HUES64 (cell line): ENCODE results near the gene NVL.
"Not testable (repeated sequence)": the region's sequence is repeated elsewhere in the genome, so short reads cannot be mapped to it uniquely, and the experiment has no call there.

Source experiments
- H3K27ac ChIP-seq: 2 replicates; pipeline ENCODE4 v1.7.0; 2013; ENCODE audit warnings: low read depth, low read length, inconsistent platforms
- H3K27me3 ChIP-seq: 2 replicates; pipeline ENCODE4 v1.6.1; 2013; ENCODE audit warnings: mild to moderate bottlenecking, low read length; ENCODE audit not compliant: insufficient read depth
- H3K36me3 ChIP-seq: 2 replicates; pipeline ENCODE4 v1.6.1; 2013; ENCODE audit warnings: mild to moderate bottlenecking, low read length; ENCODE audit not compliant: insufficient read depth
- H3K4me1 ChIP-seq: 2 replicates; pipeline ENCODE4 v1.6.1; 2013; ENCODE audit warnings: mild to moderate bottlenecking, low read length, moderate library complexity; ENCODE audit not compliant: insufficient read depth
- H3K4me3 ChIP-seq: 2 replicates; pipeline ENCODE4 v1.5.1; 2013; ENCODE audit warnings: mild to moderate bottlenecking, low read length, moderate library complexity
- H3K9ac ChIP-seq: 2 replicates; pipeline ENCODE4 v1.6.1; 2013; ENCODE audit warnings: mild to moderate bottlenecking, low read depth, low read length
- H3K9me3 ChIP-seq: 2 replicates; pipeline ENCODE4 v1.6.1; 2013; ENCODE audit warnings: low read depth, low read length; ENCODE audit not compliant: insufficient read depth
- WGBS: fragments of 150-250, 120-280 bp; methylation state at CpG from one replicate; pipeline ENCODE4 v1.1.7; 2013; ENCODE audit warnings: missing lambda C conversion rate; 5-methylcytosine and 5-hydroxymethylcytosine counted together

Gene NVL

DNA sequence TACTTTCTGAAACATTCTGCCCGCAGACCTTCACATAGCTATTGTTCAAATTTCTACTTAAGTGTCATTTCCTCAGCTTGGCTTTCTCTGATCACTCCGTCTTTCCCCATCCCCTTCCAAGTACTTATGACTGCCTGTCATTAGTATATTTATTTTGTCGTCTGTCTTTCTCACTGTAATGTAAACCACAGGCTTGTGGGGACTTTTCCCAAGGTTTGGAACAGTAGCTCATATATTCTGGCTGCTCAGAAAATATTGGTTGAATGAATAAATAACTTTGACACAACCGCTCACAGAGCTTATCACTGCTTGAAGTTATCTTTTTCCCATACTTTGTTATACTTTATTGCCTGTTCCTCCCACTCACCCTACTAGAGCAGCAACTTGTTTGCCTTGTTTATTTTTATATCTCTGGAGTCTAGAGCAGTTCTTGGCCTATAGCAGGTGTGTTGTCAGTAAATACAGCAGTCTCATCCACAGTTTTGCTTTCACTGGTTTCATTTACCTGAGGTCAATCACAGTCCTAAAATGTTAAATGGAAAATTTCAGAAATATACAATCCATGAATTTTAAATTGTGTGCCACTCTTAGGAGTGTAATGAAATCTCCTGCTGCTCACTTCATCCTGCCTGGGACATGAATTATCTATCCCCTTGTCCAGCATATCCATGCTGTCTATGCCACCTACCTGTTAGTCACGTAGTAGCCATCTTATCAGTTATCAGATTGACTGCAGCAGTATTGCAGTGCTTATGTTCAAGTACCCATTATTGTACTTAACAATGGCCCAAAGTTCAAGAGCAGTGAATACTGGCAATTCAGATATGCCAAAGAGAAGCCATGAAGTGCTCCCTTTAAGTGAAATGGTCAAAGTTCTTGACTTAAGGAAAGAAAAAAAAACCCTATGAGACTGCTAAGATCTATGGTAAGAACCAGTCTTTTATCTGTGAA lies 24.3 kb upstream of the NVL start:
- Histone ChIP-seq H3K27ac (no peak overlapping the region), H3K9ac (no peak overlapping the region), H3K4me1 (peaks cover 6% of the 10 kb centered on the region; the same call in 1 of the 2 replicates), H3K36me3 (no peaks in the 10 kb centered on the region), H3K9me3 (peaks cover 3% of the 10 kb centered on the region; the same call in 1 of the 2 replicates), H3K27me3 (no peaks in the 10 kb centered on the region), H3K4me3 (no peak overlapping the region)
- 96% methylated on average over 5 of the region's 5 CpGs for WGBS

DNA sequence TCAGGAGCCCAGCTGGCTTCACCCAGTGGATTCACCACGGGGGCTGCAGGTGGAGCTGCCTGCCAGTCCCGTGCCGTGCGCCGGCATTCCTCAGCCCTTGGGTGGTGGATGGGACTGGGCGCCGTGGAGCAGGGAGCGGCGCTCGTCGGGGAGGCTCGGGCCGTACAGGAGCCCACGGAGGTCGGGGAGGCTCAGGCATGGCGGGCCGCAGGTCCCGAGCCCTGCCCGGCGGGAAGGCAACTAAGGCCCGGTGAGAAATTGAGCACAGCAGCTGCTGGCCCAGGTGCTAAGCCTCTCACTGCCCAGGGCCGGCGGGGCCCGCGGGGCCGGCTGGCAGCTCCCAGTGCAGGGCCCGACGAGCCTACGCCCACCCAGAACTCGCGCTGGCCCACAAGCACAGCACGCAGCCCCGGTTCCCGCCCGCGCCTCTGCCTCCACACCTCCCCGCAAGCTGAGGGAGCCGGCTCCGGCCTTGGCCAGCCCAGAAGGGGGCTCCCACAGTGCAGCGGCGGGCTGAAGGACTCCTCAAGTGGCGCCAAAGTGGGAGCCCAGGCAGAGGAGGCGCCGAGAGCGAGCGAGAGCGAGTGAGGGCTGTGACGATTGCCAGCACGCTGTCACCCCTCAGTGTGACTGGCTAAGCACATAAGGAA lies 22.6 kb upstream of the NVL start:
- H3K4me3 ChIP-seq, H3K9me3 ChIP-seq, H3K27ac ChIP-seq, H3K27me3 ChIP-seq, H3K4me1 ChIP-seq, H3K36me3 ChIP-seq, H3K9ac ChIP-seq: not testable (repeated sequence)
- WGBS: 93% methylated on average over 49 of the region's 49 CpGs

DNA sequence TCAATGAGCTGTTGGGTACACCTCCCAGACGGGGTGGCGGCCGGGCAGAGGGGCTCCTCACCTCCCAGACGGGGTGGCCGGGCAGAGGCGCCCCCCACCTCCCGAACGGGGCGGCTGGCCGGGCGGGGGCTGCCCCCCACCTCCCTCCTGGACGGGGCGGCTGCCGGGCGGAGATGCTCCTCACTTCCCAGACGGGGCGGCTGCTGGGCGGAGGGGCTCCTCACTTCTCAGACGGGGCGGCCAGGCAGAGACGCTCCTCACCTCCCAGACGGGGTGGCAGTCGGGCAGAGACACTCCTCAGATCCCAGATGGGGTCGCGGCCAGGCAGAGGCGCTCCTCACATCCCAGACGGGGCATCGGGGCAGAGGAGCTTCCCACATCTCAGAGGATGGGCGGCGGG lies 19.7 kb upstream of the NVL start:
- H3K27me3 ChIP-seq, H3K36me3 ChIP-seq, H3K4me3 ChIP-seq, H3K27ac ChIP-seq, H3K9ac ChIP-seq, H3K4me1 ChIP-seq, H3K9me3 ChIP-seq: not testable (repeated sequence)
- WGBS: 93% methylated on average over 30 of the region's 30 CpGs

- no peak overlapping the region for H3K4me3 ChIP-seq
- no peak overlapping the region for H3K9ac ChIP-seq
- H3K9me3 ChIP-seq: peaks cover 23% of the 10 kb centered on the region
- WGBS: no CpG with 5 or more reads among the region's 2 CpGs
- no peaks in the 10 kb centered on the region for H3K27me3 ChIP-seq
- H3K36me3 ChIP-seq: no peaks in the 10 kb centered on the region
- H3K27ac ChIP-seq: no peak overlapping the region
- H3K4me1 ChIP-seq: no peaks in the 10 kb centered on the region
Measured at GRCh38 chr1:224348137-224348536, 18.2 kb upstream of the NVL start.

- 54% methylated on average over 3 of the region's 3 CpGs for WGBS
- H3K4me3 ChIP-seq: no peak overlapping the region
- no peaks in the 10 kb centered on the region for H3K36me3 ChIP-seq
- no peaks in the 10 kb centered on the region for H3K27me3 ChIP-seq
- no peak overlapping the region for H3K27ac ChIP-seq
- peaks cover 10% of the 10 kb centered on the region for H3K4me1 ChIP-seq
- no peak overlapping the region for H3K9ac ChIP-seq
- peaks cover 35% of the 10 kb centered on the region for H3K9me3 ChIP-seq
Measured at GRCh38 chr1:224343679-224344078, 13.7 kb upstream of the NVL start.

DNA sequence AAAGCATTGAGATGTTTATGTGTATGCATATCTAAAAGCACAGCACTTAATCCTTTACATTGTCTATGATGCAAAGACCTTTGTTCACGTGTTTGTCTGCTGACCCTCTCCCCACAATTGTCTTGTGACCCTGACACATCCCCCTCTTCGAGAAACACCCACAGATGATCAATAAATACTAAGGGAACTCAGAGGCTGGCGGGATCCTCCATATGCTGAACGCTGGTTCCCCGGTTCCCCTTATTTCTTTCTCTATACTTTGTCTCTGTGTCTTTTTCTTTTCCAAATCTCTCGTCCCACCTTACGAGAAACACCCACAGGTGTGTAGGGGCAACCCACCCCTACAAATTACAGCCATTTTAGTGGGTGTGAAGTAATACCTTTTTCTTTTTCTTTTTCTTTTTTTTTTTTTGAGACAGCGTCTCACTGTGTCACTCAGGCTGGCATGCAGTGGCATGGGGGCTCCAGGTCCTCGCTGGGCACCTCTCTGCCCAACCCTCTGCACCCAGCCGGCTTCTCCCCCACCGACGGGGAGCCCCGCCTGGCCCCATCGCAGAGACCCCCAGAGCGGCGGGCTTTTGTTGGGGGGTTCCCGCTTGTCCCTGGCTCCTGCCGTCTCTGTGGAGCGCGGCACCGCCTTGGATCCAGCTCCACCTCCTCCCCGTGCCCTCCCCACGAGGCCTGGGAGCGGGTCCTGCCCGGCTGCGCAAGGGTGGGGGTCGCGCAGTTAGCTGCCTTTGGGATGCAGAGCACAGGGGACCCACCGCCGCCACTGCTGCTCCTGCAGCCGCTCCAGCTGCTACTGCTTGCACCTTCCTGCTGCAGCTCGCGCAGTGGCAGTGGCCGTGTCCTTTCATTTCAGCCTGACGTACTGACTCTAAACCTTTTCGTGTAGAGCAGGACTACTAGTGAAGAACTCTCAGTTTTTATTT lies 10.7 kb upstream of the NVL start:
- peak overlapping the region; percentile 46 for H3K4me3 ChIP-seq
- peak overlapping the region; percentile 97 for H3K27ac ChIP-seq
- not testable (repeated sequence) for H3K36me3 ChIP-seq, H3K27me3 ChIP-seq, H3K4me1 ChIP-seq
- WGBS: 2% methylated on average over 29 of the region's 36 CpGs
- peaks cover 35% of the 10 kb centered on the region for H3K9me3 ChIP-seq
- peak overlapping the region; percentile 82 for H3K9ac ChIP-seq

DNA sequence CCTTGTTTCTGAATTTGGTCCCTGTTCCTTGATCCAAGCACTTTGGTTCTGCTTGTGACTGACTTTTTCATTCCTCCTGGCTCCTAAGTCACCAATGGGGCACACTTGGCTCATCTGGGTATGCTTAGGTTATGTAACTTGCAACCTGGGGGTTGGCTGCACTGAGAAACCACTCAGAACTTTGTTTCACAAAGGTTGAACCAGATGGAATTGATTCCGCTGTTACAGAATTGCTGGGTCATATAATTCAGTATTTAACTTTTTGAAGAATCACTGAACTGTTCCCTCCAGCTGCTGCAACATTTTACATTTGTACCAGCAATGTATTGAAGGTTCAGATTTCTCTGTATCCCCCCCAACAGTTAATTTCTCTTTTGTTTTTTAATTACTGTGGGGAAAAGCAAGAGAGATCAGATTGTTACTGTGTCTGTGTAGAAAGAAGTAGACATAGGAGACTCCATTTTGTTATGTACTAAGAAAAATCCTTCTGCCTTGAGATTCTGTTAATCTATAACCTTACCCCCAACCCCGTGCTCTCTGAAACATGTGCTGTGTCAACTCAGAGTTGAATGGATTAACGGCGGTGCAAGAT lies 9.6 kb upstream of the NVL start:
- Histone ChIP-seq H3K36me3 (no peaks in the 10 kb centered on the region), H3K9me3 (peaks cover 28% of the 10 kb centered on the region), H3K27ac (peak overlapping the region; percentile 99), H3K4me3 (no peak overlapping the region), H3K27me3 (no peaks in the 10 kb centered on the region), H3K4me1 (peaks cover 10% of the 10 kb centered on the region), H3K9ac (peak overlapping the region; percentile 59)
- 93% methylated on average over 1 of the region's 4 CpGs for WGBS

DNA sequence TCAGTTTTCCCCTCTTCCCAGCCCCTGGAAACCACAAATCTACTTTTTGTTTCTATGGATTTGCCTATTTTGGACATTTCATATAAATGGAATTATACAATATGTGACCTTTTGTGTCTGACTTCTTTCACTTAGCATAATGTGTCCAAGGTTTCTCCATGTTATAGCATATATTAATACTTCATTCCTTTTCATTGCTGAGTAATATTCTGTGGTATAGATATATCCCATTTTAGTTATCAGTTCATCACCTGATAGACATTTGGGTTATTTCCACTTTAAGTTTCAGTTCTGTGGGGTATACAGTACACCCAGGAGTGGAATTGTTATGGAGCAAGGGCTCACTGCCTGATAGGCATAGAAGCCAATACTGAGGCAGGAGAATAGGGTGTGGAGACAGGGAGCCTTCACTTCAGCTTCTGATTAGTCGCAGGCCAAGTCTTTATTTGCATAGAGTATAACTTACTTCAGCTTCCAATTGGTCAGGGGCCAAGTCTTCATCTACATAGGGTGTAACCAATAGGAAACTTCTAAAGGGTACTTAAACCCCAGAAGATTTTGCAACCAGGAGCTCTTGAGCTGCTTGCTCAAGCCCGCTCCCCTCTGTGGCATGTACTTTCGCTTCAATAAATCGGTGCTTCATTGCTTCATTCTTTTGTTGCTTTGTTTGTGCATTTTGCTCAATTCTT lies 8.3 kb upstream of the NVL start:
- H3K4me3 ChIP-seq: no peak overlapping the region
- peaks cover 10% of the 10 kb centered on the region for H3K4me1 ChIP-seq
- H3K36me3 ChIP-seq: no peaks in the 10 kb centered on the region
- no peak overlapping the region for H3K9ac ChIP-seq
- WGBS: 73% methylated on average over 4 of the region's 4 CpGs
- peak overlapping the region; percentile 99; the same call in 1 of the 2 replicates for H3K27ac ChIP-seq
- H3K27me3 ChIP-seq: no peaks in the 10 kb centered on the region
- H3K9me3 ChIP-seq: peaks cover 16% of the 10 kb centered on the region

- H3K4me1 ChIP-seq: 0 out of 2 replicates have a peak, but pooled peaks cover under 1% of the 10 kb centered on the region
- H3K9me3 ChIP-seq: no peaks in the 10 kb centered on the region
- no peaks in the 10 kb centered on the region for H3K36me3 ChIP-seq
- no peaks in the 10 kb centered on the region for H3K27me3 ChIP-seq
- no peak overlapping the region for H3K9ac ChIP-seq
- no peak overlapping the region for H3K4me3 ChIP-seq
- H3K27ac ChIP-seq: no peak overlapping the region
- 83% methylated on average over 5 of the region's 5 CpGs for WGBS
Measured at GRCh38 chr1:224333939-224334786, 4.2 kb upstream of the NVL start.
